Measurements from ENCODE around the gene CYFIP1.

CYFIP1 gene

DNA sequence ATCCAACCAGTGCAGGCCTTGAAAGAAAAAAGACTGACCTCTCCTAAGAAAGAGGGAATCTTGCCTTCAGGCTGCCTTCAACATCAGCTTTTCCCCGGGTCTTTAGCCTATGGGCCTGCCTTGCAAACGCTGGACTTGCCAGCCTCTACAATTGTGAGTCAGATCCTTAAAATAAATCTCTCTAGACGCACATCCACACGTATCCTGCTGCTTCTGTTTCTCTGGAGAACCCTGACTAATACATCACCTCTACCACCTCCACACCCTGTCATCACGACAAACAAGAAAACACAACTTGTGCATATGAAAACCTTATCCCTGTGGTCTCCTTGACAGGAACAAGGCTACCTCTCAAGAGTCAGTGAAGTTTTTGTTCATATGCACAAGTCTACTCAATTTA lies 11.8 kb downstream of the CYFIP1 start:
- DNase-seq (ENCODE audit: low read depth): no peak

GRCh38 chr15:22967084-22967770 lies 12.9 kb downstream of the CYFIP1 start:
- no peak for DNase-seq (ENCODE audit: low read depth)

DNA sequence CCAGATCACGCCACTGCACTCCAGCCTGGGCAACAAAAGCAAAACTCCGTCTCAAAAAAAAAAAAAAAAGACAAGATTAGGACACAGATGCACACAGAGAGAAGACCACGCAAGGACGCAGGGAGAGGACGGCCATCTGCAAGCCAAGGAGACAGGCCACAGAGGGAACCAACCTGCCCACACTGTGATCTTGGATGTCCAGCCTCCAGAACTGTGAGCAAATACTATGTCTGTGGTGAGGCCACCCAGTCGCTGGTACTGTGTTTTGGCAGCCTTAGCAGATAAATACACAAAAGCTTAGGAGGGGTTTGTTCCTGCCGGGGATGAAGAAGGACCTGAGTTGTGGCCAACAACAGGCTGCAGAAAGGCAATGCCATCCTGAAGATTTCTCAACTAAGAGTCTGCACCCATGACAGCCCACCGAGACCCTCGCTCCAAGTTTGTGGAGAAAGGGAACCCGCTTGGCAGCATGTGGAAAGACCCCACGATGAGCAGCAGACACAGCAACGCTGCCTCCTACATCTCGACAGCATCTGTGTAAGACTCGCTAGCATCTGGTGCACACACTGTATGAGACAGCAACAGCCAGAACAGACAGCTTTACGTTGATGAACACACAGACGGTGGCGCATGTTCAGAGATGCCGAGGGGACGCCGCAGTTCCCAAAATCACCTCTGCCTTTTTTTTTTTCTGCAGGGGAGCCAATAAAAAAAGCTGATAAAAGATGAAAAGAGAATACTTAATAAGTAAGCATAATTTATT lies 13.7 kb downstream of the CYFIP1 start:
- no peak for DNase-seq (ENCODE audit: low read depth)

DNA sequence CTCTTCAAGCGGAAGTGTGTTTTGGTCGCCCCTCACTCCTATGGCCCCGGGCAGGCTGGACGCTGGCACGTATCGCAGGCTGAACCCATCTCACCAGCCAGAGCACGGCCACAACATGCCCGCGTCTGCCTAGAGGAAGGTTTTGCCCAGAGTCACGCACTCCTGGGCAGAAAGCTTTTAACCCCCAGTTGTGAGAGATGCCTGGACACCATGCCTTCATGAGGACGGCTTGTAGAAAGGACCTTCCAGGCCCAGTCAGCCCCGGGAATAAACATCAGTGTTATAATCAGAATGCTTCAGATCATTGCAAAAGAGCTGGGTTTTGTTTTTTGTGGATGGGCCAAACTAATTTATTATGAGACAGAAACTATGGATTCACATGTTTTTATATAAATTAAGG lies 16.5 kb downstream of the CYFIP1 start:
- no peak for DNase-seq (ENCODE audit: low read depth)

DNA sequence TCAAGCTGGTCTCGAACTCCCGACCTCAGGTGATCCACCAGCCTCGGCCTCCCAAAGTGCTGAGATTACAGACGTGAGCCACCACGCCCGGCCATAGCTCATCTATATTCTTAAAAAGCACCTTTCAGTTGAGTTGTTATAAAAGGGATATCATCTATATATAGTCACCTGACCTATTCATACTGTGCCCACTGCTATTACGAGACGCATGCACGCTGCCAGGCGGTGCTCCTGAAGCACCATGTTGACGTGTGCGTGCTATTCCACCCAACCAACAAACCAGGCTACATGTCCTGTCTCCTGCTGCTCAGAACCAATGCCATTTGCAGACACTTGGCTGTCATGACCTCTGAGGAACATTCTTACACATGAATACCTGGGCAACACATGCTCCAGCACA lies 17.6 kb downstream of the CYFIP1 start:
- DNase-seq (ENCODE audit: low read depth): no peak

- DNase-seq (ENCODE audit: low read depth): no peak
Measured at GRCh38 chr15:22961762-22962161, 18.4 kb downstream of the CYFIP1 start.

GRCh38 chr15:22960556-22960955 lies 19.6 kb downstream of the CYFIP1 start:
- no peak for DNase-seq (ENCODE audit: low read depth)

GRCh38 chr15:22960126-22960525 lies 20.0 kb downstream of the CYFIP1 start:
- DNase-seq (ENCODE audit: low read depth): no peak

GRCh38 chr15:22959321-22960101 lies 20.7 kb downstream of the CYFIP1 start:
- DNase-seq (ENCODE audit: low read depth): no peak

DNA sequence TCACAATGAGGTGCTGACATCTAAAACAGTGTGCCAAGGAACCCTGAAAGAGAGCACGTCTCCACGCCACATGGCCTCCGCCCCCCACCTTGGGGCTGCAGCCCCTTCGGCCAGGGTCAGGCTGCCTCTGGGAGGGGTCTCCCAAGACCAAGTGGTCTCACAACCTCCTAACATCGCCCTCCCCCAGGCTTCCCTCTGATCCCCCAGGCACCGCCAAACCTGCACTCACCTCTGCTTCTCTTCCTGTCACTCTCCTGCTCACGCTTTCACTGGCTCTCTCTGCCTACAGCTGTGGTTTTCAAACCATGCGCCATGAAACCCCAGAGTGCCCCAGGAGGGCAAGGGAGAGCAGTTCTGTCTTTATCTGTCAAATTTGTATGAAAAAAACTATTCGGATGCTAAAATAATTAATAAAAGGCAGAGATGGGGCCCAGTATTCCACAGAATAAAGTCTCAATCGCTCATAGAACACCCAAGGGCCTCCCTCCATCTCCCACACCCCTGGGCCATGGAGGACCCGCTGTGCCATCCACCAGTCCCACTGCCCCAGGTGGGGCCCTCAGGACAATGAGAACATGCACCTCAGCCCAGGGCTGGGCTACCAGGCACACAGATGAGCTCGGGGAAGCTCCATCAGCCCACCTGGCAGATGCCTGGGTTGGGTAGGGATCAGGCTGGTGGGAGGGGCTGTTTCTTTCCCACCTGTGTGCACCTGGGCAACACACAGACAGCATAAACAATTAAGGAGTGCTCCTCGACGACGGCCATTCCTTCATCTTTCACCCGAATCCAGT lies 21.5 kb downstream of the CYFIP1 start:
- no peak for DNase-seq (ENCODE audit: low read depth)

DNA sequence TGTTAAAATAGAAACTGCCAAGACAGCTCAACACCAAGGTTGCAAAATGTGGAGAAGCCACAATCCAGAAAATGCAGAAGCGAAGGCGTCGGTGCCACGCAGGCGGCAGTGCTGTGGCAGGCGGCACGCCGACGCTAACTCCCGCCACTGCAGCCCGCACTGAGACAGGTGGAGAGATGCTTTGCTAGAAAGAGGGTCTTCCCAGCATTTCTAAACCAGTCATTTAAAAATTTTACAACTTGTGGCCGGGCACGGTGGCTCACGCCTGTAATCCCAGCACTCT lies 23.2 kb downstream of the CYFIP1 start:
- no peak for DNase-seq (ENCODE audit: low read depth)

DNA sequence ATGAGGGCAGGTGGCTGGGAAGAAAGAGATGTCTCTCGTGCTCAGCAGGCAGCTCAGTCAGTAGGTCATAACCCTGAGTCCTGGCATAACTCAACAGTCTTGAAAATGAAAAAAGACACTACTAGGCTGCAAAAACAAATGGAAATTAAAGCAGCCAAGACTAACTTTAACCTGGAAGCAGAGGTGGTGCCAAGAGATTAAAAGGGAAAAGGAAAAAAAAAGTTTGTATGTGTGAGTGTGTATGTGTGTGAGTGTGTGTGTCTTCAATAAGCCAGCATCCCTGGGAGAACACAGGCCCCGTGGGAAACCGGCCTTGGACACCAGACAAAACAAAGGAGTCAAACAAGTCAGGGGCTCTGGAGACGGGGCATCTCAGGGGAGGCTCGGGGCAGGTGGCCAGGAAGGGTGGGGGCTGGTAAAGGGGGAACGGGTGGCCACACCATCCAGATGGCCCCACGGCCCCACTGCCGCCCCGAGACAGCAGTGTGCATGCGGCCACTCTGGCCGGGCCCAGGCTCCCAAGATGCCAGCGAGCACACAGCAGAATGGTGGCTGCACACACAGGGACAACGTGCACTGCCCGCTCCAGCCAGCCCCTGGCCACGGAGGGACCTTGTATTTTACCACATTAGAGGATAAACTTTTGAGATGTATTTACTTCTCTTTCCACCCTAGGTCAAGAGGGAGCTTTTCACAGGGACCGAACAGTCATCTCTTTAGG lies 23.8 kb downstream of the CYFIP1 start:
- no peak for DNase-seq (ENCODE audit: low read depth)

GRCh38 chr15:22955544-22956119 lies 24.5 kb downstream of the CYFIP1 start:
- DNase-seq (ENCODE audit: low read depth): no peak

- DNase-seq (ENCODE audit: low read depth): no peak
Measured at GRCh38 chr15:22954798-22955543, 25.2 kb downstream of the CYFIP1 start.

DNA sequence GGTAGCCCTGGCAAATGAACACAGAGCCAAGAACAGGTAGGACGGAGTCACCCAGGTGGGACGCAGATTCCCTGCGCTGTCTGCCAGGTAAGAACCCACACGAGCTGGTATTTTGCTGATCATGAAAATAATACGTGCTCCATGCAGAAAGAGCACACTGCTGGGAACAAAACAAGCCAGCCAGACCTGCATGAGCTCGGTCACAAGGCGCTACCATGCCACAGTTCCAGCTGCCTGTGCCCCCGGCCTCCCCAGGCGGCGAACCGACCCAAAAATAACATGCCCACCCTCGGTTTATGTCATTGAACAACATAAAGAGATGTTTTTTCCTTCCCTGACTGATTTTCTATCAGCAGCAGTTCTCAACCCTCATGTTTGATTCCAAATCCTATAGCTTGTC lies 25.8 kb downstream of the CYFIP1 start:
- no peak for DNase-seq (ENCODE audit: low read depth)

GRCh38 chr15:22952796-22953579 lies 27.2 kb downstream of the CYFIP1 start:
- no peak for DNase-seq (ENCODE audit: low read depth)

GRCh38 chr15:22951381-22952280 lies 28.5 kb downstream of the CYFIP1 start:
- DNase-seq (ENCODE audit: low read depth): no peak

DNA sequence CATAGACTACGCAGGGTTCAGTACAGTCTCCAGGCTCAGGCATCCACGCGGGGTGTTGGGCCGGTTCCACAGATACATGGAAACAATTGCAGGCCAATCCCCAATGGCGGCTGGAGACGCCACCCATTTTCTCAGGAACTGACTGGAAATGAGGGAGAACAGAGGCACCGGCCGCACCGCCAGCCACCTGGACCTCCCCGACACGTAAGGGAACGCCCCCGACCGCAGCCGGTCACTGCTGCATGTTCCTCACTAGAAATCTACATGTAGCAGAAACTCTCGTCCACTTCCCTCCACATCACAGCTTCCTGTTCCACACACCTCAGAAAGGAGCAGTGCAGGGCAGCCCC lies 29.2 kb downstream of the CYFIP1 start:
- DNase-seq (ENCODE audit: low read depth): no peak
